UCSD-AML1 (cell line): ENCODE data around the gene SEPHS1.
"Not testable (repeated sequence)": the region's sequence is repeated elsewhere in the genome, so short reads cannot be mapped to it uniquely, and the experiment has no call there.

ENCODE experiments used
- DNase-seq: peaks from one replicate; lab custom pipeline; 2025; ENCODE audit not compliant: unreplicated experiment; lab: John Stamatoyannopoulos, UW

The SEPHS1 gene

DNA sequence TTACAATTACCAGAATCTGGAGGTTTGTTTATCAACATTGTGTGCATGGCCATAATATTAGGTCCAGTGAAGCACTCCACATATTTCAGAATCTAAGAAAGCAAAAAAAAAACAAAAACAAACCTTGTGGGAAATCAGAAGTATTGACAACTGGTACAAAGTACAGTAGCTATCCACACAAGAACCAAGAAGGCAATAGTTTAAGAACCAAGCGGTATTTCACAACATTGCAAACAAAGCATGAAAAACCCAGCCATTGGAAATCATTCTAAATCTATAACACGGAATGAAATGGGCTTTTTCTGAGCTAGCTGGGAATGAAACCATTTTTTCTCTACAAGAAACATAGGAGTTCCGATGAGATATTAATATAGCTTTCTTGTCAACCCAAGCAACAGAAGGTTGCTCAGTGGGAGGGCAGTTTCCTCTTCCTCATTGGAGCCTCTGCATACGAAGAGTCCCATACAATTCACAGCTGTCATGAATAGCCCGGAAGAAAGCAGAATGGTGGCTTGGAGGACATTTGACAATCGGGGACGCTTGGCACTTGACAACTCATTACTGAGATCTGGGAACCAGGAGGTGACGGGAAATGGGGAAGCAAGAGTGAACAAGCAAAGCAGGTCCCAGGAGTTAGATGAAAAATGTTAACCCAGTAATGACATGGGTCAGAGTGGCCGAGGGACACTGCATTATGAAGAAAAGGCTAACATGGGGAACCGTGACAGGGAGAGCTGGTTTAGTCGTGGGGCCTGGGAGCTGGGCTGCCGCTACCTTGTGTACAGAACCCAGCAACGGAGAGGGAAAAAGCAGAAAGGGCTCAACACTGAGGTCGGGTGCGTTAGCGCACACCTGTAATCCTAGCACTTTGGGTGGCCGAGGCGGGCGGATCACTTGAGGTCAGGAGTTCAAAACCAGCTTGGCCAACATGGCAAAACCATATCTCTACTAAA, 56.0 kb downstream of the SEPHS1 start:
- DNase-seq: no peak

DNA sequence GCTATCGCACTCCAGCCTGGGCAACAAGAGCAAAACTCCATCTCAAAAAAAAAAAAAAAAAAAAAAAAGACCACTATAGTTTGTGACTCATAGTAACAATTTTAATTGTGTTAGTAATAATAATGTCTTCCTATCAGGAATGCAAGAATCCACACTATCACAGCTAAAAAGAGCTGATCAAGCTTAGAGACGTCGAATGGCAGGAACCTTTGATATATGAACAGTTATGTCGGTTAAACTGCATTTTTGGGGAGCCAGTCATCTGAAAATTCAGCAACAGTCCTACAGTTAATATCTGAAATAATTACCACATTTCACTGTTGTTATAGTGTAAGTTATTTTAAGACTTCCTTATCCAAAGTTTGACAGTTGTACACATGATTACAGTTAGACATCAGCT, 57.0 kb downstream of the SEPHS1 start:
- no peak for DNase-seq

DNA sequence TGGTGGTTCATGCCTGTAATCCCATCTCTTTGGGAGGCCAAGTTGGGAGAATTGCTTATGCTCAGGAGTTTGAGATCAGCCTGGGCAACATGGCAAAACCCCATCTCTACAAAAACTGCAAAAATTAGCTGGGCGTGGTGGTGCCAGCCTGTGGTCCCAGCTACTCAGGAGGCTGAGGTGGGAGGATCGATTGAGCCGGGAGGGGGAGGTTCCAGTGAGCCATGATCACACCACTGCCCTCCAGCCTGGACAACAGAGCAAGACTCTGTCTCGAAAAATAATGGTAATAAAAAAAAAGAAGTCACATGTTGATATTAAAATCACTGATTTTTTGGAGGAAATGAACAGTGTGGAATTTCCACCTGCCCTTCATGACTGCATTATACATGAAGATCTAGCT, 64.0 kb downstream of the SEPHS1 start:
- no peak for DNase-seq

DNA sequence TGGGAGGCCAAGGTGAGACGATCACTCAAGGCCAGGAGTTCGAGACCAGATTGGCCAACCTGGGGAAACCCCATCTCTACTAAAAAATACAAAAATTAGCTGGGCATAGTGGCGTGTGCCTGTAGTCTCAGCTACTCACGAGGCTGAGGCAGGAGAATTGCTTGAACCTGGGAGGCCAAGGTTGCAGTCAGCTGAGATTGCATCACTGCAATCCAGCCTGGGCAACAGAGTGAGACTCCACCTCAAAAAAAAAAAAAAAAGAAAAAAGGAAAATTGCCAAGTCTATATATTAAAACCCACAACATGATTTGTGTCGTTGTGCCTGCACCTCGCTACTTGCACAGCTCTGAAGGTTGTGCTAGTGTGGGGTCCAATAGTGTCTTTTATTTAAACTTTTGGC, 65.7 kb downstream of the SEPHS1 start:
- not testable (repeated sequence) for DNase-seq

DNA sequence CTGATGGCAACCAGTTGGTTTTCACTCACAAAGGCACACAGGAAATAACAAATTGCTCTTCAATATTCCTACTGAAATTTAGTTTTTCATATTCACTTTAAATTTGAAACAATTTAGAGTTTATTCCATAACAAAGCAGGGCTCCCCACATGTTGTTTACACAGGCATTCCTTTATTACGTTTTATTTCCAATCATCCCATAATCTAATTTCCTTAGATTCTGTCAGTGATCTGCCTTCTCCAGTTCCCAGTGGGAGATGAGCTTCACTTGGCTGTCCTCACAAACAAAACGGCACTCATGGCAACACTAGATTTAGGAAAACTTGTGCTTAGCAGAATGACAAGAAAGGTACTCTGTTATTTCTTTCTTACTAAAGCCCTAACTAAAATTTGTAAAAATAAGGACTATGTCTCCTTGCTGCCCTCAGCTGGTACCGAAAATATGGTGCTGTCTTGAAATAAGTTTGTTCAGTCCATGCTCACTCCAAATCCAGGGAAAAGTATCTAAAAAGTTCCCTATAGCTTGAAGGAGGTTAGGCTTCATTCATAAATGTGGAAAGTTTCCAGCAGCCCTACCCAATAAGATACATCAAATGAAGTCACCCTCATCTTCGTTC, 71.2 kb downstream of the SEPHS1 start:
- no peak for DNase-seq

DNA sequence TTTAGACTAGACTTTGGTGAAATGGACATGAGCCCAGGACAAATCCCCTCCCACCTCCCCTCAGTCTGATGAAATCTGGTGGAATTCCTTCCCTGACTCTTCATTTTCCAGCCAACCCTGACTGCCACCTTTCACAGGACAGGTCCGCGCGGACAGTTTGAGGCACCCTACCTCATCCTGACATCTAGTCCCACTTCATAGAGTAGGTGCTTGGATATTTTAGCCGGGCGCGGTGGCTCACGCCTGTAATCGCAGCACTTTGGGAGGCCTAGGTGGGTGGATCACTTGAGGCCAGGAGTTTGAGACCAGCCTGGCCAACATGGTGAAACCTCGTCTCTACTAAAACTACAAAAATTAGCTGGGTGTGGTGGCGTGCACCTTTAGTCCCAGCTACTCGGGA, 71.9 kb downstream of the SEPHS1 start:
- DNase-seq: not testable (repeated sequence)

DNA sequence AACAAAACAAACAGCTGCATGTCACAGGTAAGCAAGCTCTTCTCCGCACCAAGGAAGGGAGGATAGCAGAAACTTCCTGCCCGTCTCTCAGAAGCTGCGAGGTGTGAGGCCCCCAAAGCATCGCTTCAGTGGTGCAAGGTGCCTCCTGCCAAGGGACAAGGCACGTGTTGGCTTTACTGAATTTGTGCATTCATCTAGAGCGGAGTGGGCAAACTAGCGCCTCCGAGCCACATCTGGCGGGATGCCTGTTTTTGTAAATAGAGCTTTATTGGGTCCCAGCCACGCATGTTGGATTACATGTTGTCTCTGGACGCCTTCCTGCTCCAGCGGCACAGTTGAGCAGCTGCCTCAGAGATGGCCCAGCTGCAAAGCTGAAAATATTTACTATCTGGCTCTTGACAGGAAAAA, 75.9 kb downstream of the SEPHS1 start:
- no peak for DNase-seq

DNA sequence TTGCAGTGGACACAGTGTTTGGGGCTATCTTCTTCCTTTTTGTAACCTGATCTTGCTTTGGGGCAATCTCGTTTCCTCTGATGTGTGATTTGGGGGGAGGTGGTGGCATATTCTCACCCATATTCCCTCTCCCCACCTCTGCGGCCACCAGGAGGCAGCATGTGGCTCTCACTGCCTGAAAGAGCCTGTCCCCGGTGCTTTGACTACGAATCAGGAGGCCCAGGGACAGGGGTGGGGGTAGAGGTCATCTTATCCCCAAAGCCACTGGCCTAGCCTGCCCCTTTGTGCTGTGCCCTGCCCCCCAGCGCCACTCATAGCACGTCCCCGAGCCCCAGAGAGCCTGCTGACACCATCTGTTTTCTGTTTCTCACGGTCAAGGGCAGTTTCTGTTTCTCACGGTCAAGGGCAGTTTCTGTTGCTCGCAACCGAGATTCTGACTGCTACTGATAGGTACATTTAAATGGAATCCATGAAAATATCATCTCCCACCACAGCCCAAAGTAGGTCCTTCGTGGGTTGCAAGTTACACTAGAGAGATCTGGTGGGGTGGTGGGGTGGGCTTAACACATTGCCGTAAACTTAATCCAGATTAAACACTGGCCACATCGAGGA, 76.4 kb downstream of the SEPHS1 start:
- peak; percentile 38 for DNase-seq

DNA sequence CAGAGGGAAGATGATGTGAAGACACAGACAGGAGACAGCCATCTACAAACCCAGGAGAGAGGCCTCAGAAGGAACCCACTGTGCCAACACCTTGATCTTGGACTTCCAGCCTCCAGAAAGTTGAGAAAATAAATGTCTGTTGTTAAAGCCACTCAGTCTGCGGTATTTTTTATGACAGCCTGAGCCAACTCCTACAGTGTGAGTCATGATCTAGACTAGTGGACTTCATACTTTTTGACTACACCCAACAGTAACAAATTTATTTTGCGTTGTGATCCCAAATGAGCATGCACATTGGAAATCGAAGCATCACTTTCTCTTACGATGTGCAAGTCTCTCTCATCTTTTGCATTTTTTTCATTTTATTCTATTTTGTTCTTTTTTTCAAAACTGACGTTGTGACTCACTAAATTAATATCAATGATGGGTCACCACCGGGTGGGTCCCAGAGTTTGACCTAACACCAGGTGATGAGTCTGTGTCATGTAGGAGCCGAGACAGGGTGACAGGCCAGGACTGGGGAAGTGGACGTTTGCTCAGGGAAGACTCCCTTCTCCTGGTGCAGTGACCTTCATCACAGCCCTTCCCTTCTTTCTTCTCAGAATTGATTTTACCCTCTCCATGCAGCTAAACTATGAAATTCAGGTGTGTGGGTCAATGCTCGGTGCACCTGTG, 77.1 kb downstream of the SEPHS1 start:
- no peak for DNase-seq

DNA sequence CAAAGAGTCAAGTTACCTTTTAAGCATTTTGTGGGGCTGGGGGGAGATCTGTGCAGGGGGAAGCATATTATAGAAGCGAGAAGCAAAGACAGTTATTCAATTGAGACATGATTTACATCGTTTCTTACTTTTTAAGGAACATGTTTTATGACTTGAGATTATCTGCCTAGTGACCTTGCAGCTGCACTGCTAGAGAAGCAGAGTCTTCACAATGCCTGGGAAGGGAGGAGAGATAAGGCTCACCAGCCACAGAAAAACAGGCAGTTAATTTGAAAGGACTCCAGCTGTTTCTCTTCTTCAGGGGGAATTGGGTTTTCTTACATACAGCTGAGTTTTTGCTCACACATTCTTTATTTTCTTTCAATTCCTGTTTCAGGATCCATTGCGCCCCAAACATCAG, 79.3 kb downstream of the SEPHS1 start:
- no peak for DNase-seq

DNA sequence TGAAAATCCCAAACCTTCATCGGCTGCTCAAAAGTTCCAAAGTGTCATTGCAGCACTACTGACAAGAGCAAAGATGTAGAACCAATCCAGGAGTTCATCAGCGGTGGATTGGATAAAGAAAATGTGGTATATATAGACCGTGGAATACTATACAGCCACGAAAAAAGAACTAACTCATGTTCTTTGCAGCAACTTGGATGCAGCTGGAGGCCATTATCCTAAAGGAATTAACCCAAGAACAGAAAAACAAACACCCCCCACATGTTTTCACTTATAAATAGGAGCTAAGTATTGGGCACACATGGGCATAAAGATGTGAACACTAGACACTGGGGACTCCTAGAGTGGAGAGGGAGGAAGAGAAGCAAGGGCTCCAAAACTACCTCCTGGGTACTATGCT, 79.8 kb downstream of the SEPHS1 start:
- DNase-seq: no peak
